Sciatic nerve (tissue), 2 donors: Measurements from ENCODE around the gene UBE3B. TPM values are rescaled to one million over a fixed set of nuclear protein-coding genes. Genes with fewer than 3 reads are reported as not detected.

ENCODE experiments used
- ATAC-seq: fragments of 200-7000 bp; cut with Tn5 transposase; one replicate; pipeline ENCODE4 v1.9.1; 2020; ENCODE audit warnings: mild to moderate bottlenecking, moderate library complexity
- DNase-seq: peaks from one replicate; pipeline ENCODE4 v3.0.0-alpha.2; 2020; ENCODE audit warnings: low spot score
- intact Hi-C: fragments of 100-400 bp; cut with DNase I; formaldehyde crosslinking; loops from one replicate; pipeline ENCODE4 v1.14.2; 2022
- total RNA-seq: library from RNA; stranded (reverse); fragmentation: NEBNext Ultra II Directional; extraction: Animal tissue kit (Norgen Biotek cat#: 25700); gene quantifications from one replicate; pipeline ENCODE4 v1.2.1, GENCODE V29; 2021
- donor health status: DM: no; HTN: no; CAD: no.
- donor health status: DM: no; HTN: no; CAD: no.

UBE3B gene
- total RNA-seq, 1 donor from 2014 or later: 40.4 TPM

DNA sequence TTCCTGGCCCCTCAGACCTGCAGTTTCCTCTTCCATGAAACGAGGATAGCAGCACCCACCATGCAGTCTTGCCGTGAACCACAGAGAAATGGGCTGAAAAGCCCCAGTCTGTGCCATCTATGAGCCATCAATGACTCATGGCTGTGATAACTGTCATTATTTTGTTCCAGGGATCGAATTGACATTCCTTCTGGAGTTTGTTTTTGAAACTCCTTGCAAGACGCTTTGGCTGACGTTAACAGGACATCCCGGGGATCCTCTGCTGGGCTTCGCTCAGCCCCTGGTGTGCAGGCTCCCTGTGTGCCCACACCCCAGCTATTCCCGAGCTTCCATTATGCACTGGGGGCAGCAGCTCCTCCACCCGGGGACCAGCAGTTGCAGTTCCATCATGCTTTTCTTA is 62.1 kb downstream of the UBE3B start:
- ATAC-seq (no peak), DNase-seq (no peak)
- intact Hi-C loops: no loop called here

DNA sequence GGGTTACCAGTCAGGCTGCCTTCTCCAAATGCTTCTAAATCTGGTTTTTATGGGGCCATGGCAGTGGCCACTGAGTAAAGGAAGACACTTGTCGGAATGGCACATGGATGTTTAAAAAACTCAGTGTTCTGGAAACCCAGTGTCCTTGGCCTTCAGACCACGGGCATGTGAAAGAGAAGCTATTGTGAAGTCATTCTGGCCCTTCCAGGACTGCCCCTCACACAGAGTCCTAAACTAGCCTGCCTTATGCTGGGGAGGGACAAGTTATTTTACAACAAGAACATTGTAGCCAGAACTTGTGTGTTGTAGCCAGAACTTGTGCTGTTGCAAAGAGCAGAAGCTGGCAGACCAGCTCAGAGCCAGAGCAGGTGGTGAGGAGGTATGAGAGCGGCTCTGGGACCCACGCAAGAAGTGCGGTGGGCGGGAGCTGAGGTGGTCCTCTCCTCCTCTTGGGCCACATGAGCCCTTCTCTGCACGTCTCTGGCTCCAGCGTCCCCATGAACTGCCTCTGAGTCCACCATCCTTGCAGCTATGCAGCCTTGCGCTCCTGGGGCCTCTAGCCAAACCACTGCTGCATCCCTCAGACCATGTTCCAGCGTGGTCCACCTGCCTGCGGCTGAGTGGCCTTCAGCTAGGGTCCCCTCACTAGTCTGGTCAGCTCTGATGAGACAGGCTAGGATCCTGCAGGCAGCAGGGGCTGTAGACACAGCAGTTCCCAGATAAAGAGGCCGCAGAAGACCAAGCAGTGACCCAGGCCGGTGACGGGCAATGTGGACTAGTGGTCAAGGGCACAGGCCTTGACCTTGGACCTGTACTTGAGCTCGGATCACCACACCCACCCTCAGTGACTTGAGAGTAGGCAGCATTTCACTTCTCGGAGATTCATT is 63.3 kb downstream of the UBE3B start:
- DNase-seq (no peak), ATAC-seq (no peak)
- intact Hi-C loops: no loop called here

DNA sequence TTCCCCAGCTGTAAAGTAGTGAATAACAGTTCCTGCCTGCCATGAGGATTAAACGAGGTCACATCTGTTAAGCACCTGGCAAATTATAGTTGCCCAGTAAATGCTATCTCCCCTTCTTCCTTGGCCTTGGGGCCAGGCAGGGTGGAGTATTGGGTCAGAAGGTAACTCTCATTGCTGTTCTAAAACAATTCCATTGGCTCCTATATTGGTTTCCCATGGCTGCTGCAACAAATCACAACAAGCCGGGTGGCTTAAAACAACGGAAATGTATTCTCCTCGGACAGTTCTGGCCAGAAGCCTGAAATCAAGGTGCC is 63.9 kb downstream of the UBE3B start:
- DNase-seq (no peak), ATAC-seq (no peak)
- intact Hi-C loops: no loop called here

DNA sequence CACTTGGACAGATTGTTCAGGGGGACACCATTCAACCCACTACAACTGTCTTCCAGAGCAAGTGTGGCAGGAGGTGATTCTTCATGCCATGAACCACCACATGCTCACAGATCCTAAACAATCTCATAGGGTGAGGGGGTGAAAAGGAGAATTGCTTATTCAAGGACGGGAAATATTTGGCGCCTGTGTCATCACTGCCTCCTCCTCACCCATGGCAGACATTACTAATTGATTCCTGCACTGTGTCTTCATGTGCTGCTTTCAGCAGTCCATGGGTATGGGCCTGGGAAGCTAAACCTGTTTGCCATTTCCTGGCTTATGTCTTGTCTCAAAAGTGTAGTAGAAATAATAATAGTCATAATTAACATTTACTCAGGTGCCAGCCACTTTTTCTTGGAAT is 64.6 kb downstream of the UBE3B start:
- intact Hi-C loops: no loop called here
- DNase-seq: no peak
- no peak for ATAC-seq

DNA sequence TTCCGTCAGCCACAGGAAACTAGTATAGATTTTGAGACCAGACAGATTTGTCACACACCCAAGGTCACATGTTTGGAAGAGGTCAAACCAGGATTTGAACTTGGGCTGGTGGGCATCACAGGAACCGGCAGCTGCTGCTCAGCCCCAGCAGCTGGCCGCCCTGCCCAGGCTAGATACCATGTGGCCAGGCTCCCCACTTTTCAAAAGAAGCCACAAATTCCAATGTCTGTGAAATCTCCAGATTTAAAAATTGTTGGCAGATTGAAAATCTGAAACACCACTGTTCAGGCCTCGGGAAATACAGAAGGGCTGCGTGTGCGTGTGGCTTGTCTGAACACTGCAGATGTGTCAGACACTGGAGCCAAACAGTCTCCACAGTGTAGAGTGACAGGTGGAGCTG is 65.4 kb downstream of the UBE3B start:
- intact Hi-C loops: no loop called here
- no peak for ATAC-seq
- DNase-seq: no peak

DNA sequence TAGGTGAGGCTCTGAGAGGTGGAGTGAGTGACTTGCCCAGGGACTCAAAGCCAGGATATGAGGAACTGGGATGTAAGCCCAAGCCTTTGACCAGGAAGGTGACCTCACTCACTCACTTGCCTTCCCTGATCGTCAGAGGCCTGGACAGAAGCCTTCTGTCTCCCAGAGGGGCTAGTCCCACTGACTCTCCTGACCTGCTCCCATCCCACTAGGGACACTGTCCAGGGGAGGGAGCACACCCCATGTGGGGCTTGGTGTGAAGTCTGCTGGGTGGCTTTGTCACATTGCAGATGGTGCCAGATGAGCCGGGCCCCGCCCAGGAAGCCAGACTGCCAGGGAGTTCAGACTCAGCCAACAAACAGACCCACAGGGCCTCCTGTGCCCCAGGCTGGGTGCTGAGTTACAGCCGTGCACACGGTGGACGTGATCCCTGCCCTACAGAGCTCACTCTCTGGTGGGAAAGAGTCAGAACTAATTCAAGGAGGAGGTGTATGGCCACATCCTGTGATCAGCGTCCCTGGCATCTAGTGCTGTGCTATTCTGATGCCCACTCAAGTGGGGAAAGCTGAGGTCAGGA is 67.6 kb downstream of the UBE3B start:
- intact Hi-C loops: no loop called here
- ATAC-seq: peak; percentile 27
- no peak for DNase-seq

DNA sequence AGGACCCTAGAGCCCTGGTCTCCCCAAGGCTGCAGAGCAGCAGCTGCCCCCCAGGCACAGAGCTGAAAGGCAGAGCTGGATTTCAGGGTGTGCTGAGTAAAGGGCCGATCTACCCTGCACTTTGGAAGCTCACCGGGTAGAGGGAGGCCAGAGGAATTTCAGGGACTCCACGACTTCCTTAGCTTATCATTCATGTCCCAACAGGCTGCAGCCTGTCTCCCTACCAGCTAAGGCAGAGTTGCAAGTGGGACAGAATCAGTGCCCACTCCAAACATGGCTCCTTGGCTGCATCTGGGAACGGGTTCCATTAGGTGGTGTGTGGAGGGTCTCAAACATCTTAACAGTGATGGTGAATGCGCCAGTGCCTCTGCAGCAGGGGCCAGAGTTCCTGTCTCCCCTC is 68.4 kb downstream of the UBE3B start:
- intact Hi-C loops: no loop called here
- ATAC-seq: no peak
- DNase-seq: no peak

DNA sequence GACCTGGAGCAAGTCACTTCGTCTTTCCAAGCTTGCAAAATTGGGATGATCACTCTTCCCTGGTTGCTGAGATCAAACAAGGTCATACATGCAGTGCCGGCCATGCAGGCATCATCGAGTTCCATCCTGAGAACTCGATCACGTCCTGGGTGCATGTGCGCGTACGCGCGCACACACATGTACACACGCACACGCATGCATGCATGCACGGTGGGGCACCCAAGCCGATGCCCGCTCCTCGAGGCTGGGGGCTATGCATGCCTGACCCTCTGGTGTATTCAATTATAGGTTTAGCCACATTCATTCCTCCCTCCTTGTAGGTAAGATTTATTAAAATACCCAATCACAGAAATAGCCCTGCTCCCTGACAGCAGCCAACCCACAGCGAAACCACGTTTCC is 69.9 kb downstream of the UBE3B start:
- ATAC-seq (no peak), DNase-seq (no peak)
- intact Hi-C loops: no loop called here

DNA sequence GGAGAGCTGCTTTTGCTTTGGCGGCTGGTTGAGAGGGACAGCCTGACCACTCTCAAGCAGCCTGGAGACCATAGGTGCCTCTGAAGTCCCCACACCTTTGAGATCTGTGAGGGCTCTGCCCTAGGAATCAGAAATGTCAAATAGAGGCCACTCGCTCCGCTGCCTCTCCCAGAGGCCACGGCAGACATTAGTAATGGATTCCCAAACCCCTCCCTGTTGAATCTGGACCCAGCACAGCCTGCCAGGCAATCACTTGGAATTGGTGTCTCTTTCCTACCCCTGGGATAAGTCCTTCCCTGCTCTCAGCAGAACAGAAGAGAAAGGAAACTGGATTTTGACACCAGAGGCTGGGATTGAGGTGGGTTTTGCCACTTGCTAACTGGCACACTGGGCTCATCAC is 70.8 kb downstream of the UBE3B start:
- DNase-seq: no peak
- no peak for ATAC-seq
- intact Hi-C loops: no loop called here

DNA sequence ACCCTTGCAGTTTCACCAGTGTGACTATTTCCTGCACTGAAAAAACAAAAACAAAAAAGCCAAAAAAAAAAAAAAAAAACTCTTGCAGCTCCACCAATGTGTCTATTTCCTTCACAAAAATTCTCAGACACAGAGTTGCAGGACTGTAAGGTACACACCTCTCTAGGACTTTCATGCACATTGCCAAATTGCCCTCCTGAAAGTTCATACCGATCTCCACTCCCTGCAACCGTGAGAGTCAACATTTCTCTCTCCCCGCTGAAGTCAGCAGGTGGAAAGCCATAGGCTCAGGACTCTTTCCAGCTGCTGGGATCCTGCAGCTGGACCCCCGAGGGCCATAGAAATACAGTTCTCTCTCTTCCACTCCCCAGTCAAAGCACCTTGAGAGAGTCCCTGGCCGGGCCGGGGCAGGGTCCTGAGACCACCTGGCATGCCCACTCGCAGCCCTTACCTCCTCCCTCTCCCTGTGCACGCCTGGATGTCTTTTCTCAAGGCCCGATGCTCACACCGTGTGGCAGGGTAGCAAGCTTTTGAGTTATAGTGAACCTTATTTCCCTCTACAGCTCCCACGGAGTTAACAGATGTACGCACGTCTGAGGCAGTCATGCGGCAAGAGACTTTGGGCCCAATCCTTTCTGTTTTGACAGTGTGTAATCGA is 72.3 kb downstream of the UBE3B start:
- intact Hi-C loops: no loop called here

DNA sequence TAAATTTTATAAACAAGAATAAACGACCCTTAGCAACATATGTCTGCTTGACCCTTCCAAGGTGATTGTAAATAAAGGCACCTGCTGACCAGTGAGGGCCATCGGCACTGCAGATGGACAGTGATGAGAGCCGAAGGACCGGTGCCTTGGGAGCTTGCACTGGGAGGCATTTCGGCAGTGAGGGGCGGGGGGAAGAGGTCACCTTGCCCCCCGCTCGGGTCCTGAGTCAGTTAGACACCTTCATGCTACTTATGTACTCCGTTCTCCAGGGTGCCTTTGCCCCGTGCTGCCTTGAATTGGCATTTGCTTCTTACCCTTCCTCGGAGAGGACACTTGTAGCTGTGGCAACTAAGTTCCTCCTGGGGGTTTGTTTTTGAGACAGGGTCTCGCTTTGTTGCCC is 72.8 kb downstream of the UBE3B start:
- no peak for DNase-seq
- no peak for ATAC-seq
- intact Hi-C loops: no loop called here

More for the DNA sequence above, 72.3 kb downstream of the UBE3B start:
- ATAC-seq (no peak), DNase-seq (no peak)

DNA sequence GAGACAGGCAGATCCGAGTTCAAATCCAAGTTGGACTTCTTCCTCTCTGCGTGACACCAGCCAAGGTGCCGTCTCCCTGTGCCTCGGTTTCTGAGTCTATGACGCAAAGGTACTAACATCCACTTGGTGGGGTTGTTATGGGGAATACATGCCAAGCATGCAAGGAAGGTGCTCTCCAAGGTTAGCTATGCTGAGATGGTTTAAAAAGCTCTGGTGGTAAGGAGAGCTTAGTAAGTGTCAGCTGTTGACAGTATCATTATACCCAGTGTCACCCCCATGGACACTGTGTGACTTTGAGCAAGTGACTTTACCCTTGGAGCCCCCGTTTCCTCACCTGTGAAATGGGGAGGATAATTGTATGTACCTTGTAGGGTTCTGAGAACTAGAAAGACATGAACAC is 73.7 kb downstream of the UBE3B start:
- intact Hi-C loops: no loop called here
- ATAC-seq (no peak), DNase-seq (no peak)

DNA sequence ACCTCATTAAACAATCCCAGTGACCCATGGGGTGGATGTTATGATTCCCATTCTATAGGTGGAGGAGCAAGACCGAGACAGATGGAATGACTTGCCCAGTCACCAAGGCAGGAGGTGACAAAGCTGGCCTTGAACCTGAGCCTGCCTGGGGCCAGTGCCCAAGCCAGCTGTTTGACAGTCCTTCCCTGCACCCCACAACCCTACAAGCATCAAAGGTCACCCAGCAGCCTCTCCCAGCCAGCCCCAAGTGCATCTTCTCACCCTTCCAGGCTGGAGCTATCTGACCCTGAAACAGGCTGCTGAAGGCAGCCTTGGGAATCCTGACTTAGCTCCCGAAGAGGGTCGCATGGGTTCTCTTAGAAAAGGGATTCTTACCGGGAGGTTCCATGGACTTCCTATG is 75.5 kb downstream of the UBE3B start:
- ATAC-seq (no peak), DNase-seq (no peak)
- intact Hi-C loops: no loop called here

DNA sequence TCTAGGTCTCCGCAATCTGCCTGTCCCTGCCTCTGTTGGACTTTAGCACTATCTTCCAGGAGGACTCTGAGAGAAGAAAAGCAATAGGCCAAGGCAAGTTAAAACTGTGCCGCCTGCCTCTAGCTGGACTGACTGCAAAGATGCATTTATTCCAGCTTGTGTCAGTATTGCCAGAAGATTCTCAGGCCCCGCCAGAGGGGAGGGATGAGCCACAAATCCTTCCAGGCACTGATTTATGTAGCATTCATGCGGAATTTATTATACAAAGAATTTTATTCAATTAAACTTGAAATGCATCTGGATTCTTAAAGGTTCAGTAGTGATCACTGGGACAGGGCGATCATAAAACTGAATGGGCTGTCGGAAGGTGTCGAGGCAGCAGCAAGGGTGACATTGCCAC is 76.0 kb downstream of the UBE3B start:
- ATAC-seq: no peak
- DNase-seq: no peak
- intact Hi-C loops: no loop called here

DNA sequence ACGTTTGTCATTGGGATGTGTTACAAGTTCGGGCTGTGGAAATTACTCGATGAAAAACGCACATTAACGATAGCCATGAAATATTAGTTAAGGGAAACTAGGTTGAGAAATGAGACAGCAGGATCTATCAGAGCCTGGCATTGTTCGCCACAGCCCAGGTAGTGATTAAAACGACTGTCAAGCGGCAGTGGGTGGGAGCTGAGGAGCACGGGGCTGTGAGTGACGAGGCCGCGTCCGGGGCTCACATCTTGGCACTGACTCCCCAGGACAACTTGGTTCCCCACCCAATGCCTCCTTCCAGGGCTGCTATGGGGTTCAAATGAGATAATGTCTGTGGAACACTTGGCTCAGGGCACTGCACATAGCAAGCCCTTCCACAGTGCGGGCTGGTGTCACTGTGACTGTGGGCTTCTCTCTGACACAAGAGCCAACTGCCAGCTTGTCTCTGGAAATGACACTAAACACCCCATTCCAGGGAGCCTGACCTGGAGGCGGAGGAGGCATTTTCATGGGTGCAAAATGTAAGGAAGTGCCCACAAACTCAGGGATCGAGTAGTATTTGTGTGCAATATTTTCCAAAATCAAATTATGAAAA is 76.6 kb downstream of the UBE3B start:
- DNase-seq (no peak), ATAC-seq (no peak)
- intact Hi-C loops: no loop called here

DNA sequence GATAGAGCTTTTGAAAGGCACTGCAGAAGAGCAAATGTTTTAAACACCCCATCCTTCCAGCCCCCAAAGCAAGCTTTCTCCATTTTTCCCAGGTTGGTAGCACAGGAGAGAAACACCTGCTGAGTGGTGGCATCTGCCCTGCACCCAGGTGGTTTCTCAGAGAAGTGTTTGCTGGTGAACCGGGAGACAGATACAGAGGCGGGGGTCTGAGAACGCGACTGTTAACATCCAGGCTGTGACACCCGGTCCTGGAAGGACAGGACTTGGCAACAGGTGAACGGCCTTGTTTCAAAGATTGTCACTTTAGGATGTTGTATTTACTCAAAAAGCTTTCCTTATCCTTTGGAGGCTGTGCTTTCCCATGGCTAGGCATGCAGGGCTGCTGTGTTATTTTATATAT is 77.3 kb downstream of the UBE3B start:
- no peak for ATAC-seq
- DNase-seq: no peak
- intact Hi-C loops: no loop called here

DNA sequence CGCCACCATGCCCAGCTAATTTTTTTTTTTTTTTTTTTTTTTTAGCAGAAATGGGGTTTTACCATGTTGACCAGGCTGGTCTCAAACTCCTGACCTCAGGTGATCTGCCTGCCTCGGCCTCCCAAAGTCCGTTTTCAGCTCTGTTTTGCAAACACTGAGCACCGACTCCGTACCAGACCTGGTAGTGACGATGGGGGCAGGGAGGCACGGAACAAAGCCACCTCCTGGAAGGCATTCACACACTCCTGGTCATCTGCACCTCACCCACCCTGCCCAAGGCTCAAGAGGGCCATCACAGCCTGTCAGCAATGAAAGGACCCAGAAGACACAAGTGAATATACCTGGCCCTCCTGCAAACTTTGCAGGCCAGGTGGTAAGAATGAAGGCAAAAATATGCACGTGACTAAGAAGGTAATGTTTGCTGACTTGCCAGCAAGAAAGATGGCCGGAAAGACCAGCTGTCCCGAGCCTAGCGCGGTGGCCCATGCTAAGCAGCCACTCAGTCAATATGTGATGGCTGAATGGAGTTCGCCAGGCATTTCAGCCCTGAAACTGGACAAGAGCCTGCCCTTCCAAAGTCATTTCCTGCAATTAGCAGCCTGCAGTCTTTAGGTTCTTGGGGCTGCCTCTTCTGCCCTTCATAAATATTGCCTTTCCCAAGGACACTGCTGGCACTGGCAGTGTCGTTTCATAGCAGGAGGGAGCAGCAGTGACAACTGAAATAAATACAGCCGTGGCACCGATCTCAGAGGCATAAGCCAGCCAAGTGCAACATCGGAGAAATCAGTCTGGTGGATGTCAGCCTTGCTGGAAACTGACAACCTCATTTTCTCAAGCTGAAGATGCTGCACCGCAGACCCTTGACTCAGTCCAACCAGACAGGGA is 78.2 kb downstream of the UBE3B start:
- DNase-seq (no peak), ATAC-seq (no peak)
- intact Hi-C loops: no loop called here

DNA sequence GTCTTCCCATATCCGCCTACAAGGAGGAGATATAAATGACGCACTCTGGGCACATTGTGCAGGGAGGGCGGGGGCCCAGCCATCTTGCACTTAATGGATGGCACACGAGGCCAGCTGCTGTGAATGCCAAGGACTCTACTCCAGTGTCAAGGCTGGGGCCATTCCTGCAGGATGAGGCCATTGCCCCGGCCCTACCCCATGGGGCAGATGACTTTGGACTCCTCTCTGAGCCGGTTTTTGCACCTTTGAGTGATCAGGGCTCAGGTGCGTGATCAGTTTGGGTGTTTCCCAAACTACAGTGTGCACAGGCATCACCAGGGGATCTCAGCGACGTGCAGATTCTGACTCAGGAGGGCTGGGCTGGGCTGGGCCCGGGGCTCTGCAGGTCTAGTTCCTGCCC is 79.8 kb downstream of the UBE3B start:
- no peak for ATAC-seq
- DNase-seq: no peak

DNA sequence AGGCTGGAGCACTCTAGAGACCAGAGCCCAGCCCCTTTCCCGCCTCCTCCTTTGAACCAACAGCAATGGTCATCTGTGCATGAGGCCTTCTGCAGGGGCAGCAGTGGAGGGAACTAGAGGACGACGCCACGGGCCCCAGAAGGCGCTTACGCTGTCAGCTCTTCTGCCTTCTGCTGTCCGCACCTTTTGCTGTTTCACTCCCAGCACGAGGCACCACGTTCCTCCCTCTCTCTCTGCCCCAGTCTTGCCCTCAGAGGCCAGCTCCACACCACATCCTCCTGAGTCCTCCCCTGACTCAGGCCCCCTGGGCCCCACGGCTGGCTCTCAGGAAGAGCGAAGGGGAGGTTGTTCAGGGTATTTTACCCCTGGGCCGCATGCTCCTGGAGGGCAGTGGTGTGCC is 80.4 kb downstream of the UBE3B start:
- no peak for ATAC-seq
- DNase-seq: no peak
- intact Hi-C loops: no loop called here

More for the DNA sequence above, 79.8 kb downstream of the UBE3B start:
- intact Hi-C loops: no loop called here
